K562 (cell line): ENCODE data around the gene KCNN3. TPM values are rescaled to one million over a fixed set of nuclear protein-coding genes. Genes with fewer than 3 reads are reported as not detected.

Experiments used
- ATAC-seq: fragments of 200-7000 bp; cut with Tn5 transposase; 3 replicates; pipeline ENCODE4 v1.9.1; 2020; ENCODE audit warnings: moderate library complexity
- BruUV-seq: library from RNA; stranded (reverse); fragments of 400-500 nt; replicated peaks from 2 replicates; lab custom pipeline; 2021; lab: Mats Ljungman, UMichigan
- CTCF ChIA-PET: fragments of 300-600 bp; formaldehyde crosslinking; extraction: SDS; loops from one replicate; lab custom pipeline; 2021; ENCODE audit warnings: low intra/inter-chr PET ratio; lab: Yijun Ruan, JAX
- POLR2A ChIA-PET: fragments of 300-600, 350-650 bp; sonication (Branson Sonifier 250); formaldehyde crosslinking; extraction: SDS; loops from one replicate; lab custom pipeline; 2021; ENCODE audit warnings: antibody characterized with exemption, inconsistent platforms; lab: Yijun Ruan, JAX
- DNase-seq, 4 experiments: peaks; one replicate each; pipeline versions ENCODE4 v3.0.0 to v3.0.0-alpha.2; 2011 to 2018; ENCODE audit warnings: low spot score in 3 of 4, mixed read lengths in 3 of 4; ENCODE audit errors: extremely low read depth in 1 of 4
- FAIRE-seq: peaks from 2 replicates; lab custom pipeline; 2011; peaks lifted over from hg19 to GRCh38; lab: Jason Lieb, UNC
- H2AFZ ChIP-seq: 2 replicates; pipeline ENCODE4 v1.6.0; 2011; ENCODE audit warnings: low read depth, low read length, control low read depth, inconsistent platforms
- H3K27ac ChIP-seq: fragments of 200-600 bp; 3 replicates; pipeline ENCODE4 v1.8.0; 2011; ENCODE audit warnings: low read depth, mild to moderate bottlenecking, control low read depth, inconsistent platforms, low read length, moderate library complexity, mixed read lengths; ENCODE audit errors: extremely low read depth
- H3K27me3 ChIP-seq, 2 experiments: fragments of 300-600 bp in 1 of 2; 2 replicates in 1 of 2; 3 replicates in 1 of 2; pipeline versions ENCODE4 v1.6.0 to v1.8.0; 2011; ENCODE audit warnings: inconsistent platforms in 2 of 2, low read length in 2 of 2, mild to moderate bottlenecking in 1 of 2, mixed read lengths in 1 of 2, moderate library complexity in 1 of 2; ENCODE audit not compliant: control insufficient read depth in 2 of 2, insufficient read depth in 2 of 2
- H3K36me3 ChIP-seq: fragments of 300-600 bp; 3 replicates; pipeline ENCODE4 v1.8.0; 2011; ENCODE audit warnings: mild to moderate bottlenecking, low read length, inconsistent platforms; ENCODE audit not compliant: control insufficient read depth, insufficient read depth
- H3K4me1 ChIP-seq, 2 experiments: fragments of 200-600 bp in 1 of 2; replicated peaks in 1 of 2; 2 replicates in 1 of 2; 3 replicates in 1 of 2; pipeline versions ENCODE4 v1.5.1 to v1.8.0; 2011; ENCODE audit warnings: inconsistent platforms in 2 of 2, low read length in 2 of 2, mild to moderate bottlenecking in 1 of 2, mixed read lengths in 1 of 2, moderate library complexity in 1 of 2; ENCODE audit not compliant: control insufficient read depth in 2 of 2, insufficient read depth in 2 of 2
- H3K4me2 ChIP-seq: 2 replicates; pipeline ENCODE4 v1.6.1; 2011; ENCODE audit warnings: low read length, control low read depth, inconsistent platforms, mixed read lengths; ENCODE audit not compliant: insufficient read depth
- H3K4me3 ChIP-seq: fragments of 200-600 bp; sonication (generic), shearing (Covaris generic); 2 replicates; pipeline ENCODE4 v1.5.1; 2016; ENCODE audit warnings: control low read depth, inconsistent platforms
- H3K79me2 ChIP-seq: fragments of 200-600 bp; 3 replicates; pipeline ENCODE4 v1.8.0; 2011; ENCODE audit warnings: low read length, inconsistent platforms; ENCODE audit not compliant: control insufficient read depth, insufficient read depth
- H3K9ac ChIP-seq, 2 experiments: 2 replicates each; pipeline versions ENCODE4 v1.6.0 to v1.6.1; 2011; ENCODE audit warnings: low read depth in 2 of 2, low read length in 2 of 2, control low read depth in 1 of 2, inconsistent platforms in 1 of 2, mild to moderate bottlenecking in 1 of 2, mixed read lengths in 1 of 2; ENCODE audit not compliant: insufficient read depth in 1 of 2
- H3K9me1 ChIP-seq: one replicate; pipeline ENCODE4 v1.6.0; 2011; ENCODE audit warnings: inconsistent platforms, mild to moderate bottlenecking, low read length, moderate library complexity; ENCODE audit not compliant: control insufficient read depth, insufficient read depth
- H3K9me3 ChIP-seq: replicated peaks from 2 replicates; pipeline ENCODE4 v1.5.1; 2011; ENCODE audit warnings: low read depth, low read length, inconsistent platforms; ENCODE audit not compliant: control insufficient read depth, insufficient read depth
- H4K20me1 ChIP-seq: replicated peaks from 2 replicates; pipeline ENCODE4 v1.6.1; 2011; ENCODE audit warnings: low read length, inconsistent platforms, mixed read lengths; ENCODE audit not compliant: control insufficient read depth, insufficient read depth
- ARID1B ChIP-seq: fragments of 450-650 bp; IDR thresholded peaks from 2 replicates; pipeline ENCODE4 v1.6.1; 2016; ENCODE audit warnings: antibody characterized with exemption, mild to moderate bottlenecking, inconsistent platforms
- BHLHE40 ChIP-seq: IDR thresholded peaks from 2 replicates; pipeline ENCODE4 v1.6.1; 2011; ENCODE audit warnings: low read length, improper control_type of control experiment
- CBFA2T3 ChIP-seq: fragments of 450-650 bp; IDR thresholded peaks from 2 replicates; pipeline ENCODE4 v1.6.1; 2017
- HDAC1 ChIP-seq, 2 experiments: fragments of 450-650 bp; IDR thresholded peaks; 2 replicates each; pipeline ENCODE4 v1.6.1; 2016 to 2017; ENCODE audit warnings: inconsistent platforms in 1 of 2, mild to moderate bottlenecking in 1 of 2, moderate library complexity in 1 of 2
- KDM1A ChIP-seq, 2 experiments: fragments of 450-650 bp; IDR thresholded peaks; 2 replicates each; pipeline ENCODE4 v1.6.1; 2016; ENCODE audit warnings: mild to moderate bottlenecking in 2 of 2
- POLR2H ChIP-seq: IDR thresholded peaks from 2 replicates; pipeline ENCODE4 v1.6.1; 2016; ENCODE audit warnings: missing genetic modification characterization, low read depth, mild to moderate bottlenecking, control low read depth, missing compliant biosample characterization, moderate library complexity
- SMARCE1 ChIP-seq: fragments of 450-650 bp; IDR thresholded peaks from 2 replicates; pipeline ENCODE4 v1.7.1; 2016; ENCODE audit warnings: mild to moderate bottlenecking
- TAL1 ChIP-seq: fragments of 450-650 bp; IDR thresholded peaks from 2 replicates; pipeline ENCODE4 v1.6.1; 2016; ENCODE audit warnings: mild to moderate bottlenecking
- TCF3 ChIP-seq: sonication (generic); formaldehyde crosslinking; IDR thresholded peaks from 2 replicates; pipeline ENCODE4 v1.4.0; 2020; ENCODE audit warnings: mild to moderate bottlenecking, missing genetic modification reagents
- TFAP4 ChIP-seq: sonication (generic); formaldehyde crosslinking; IDR thresholded peaks from 2 replicates; pipeline ENCODE4 v1.8.0; 2022; ENCODE audit warnings: missing genetic modification reagents, mild to moderate bottlenecking, moderate library complexity, borderline replicate concordance
- ZNF124 ChIP-seq: sonication (generic); formaldehyde crosslinking; IDR thresholded peaks from 2 replicates; pipeline ENCODE4 v1.8.1; 2022; ENCODE audit warnings: missing genetic modification reagents
- ZNF263 ChIP-seq: sonication (generic); formaldehyde crosslinking; IDR thresholded peaks from 2 replicates; pipeline ENCODE4 v1.8.0; 2022; ENCODE audit warnings: mild to moderate bottlenecking, missing genetic modification reagents, borderline replicate concordance
- WGBS: fragments of 100-300 bp; shearing (Covaris generic); methylation state at CpG from one replicate; pipeline ENCODE4 v1.1.6; 2016; ENCODE audit warnings: low coverage, mixed read lengths; ENCODE audit not compliant: insufficient coverage; ENCODE audit errors: missing lambda C conversion rate; 5-methylcytosine and 5-hydroxymethylcytosine counted together
- in situ Hi-C: fragments of 300-500 bp; cut with MboI; formaldehyde crosslinking; loops from 4 replicates; pipeline ENCODE4 v1.15.0; 2018; ENCODE audit warnings: inconsistent platforms, mixed read lengths
- intact Hi-C: fragments of 100-400 bp; cut with micrococcal nuclease; formaldehyde crosslinking; loops from 2 replicates; pipeline ENCODE4 v1.14.2; 2022
- polyA plus RNA-seq, 8 experiments: library from polyadenylated mRNA; depleted of rRNA in 4 of 8; stranded (reverse) in 5 of 8; unstranded in 3 of 8; fragments of >200 nt; fragmentation: Nextera tagmentation in 2 of 8; fragmentation: Illumina TruSeq in 1 of 8; extraction: Ambion mirVana in 2 of 8; extraction: Trizol in 1 of 8; gene quantifications; 2 replicates each; pipeline versions ENCODE4 v1.2.1 to v1.2.3, GENCODE V29; 2011 to 2014; ENCODE audit warnings: inconsistent platforms in 1 of 8, missing spikeins in 1 of 8
- total RNA-seq, 7 experiments: library from RNA; depleted of rRNA in 6 of 7; stranded (reverse); fragments of >200 nt in 6 of 7; fragmentation: Illumina TruSeq in 2 of 7; extraction: Trizol in 2 of 7; gene quantifications; 2 replicates each; pipeline versions ENCODE4 v1.2.1 to v1.2.3, GENCODE V29; 2011 to 2021; ENCODE audit warnings: low replicate concordance in 1 of 7

The KCNN3 gene
- total and polyA plus RNA-seq, 9 of the 15 experiments (the other 6 are each of a cell fraction or from before 2014, with no cell fraction given) = 0.02 to 0.03 TPM; not detected in 7

GRCh38 chr1:154837034-154837671, 32.9 kb downstream of the KCNN3 start:
- in situ Hi-C loops (no loop called here), intact Hi-C loops (no loop called here)
- H3K4me3 ChIP-seq = no peak overlapping the region
- H3K27ac ChIP-seq = no peak overlapping the region
- H2AFZ ChIP-seq = no peak overlapping the region
- DNase-seq (peak in 3 of 4 experiments; percentile 17 to 56 (median 51)), ATAC-seq (no peak; the same call in 2 of the 3 replicates), FAIRE-seq (no peak)
- H3K4me1 ChIP-seq = peaks cover 0 to 8% of the 10 kb centered on the region in 2 experiments; a peak in 2 of 5 replicates
- ChIA-PET CTCF (no interaction called here), POLR2A (interaction anchor here (0.6 to 0.7 kb wide), 2 partner anchors 8 to 24 kb away, joined by 3 to 4 read pairs; no protein-coding TSS in a partner anchor)
- no peak overlapping the region for H3K4me2 ChIP-seq
- no peaks in the 10 kb centered on the region for H3K9me1 ChIP-seq
- H3K9ac ChIP-seq = peak overlapping the region in 1 of 2 experiments; percentile 62; a peak in 1 of 4 replicates
- H3K27me3 ChIP-seq = peaks cover 58 to 81% of the 10 kb centered on the region in 2 experiments
- no peaks in the 10 kb centered on the region for H3K36me3 ChIP-seq
- no TSS peak for BruUV-seq
- no peaks in the 10 kb centered on the region for H3K9me3 ChIP-seq
- H4K20me1 ChIP-seq = peaks cover 13% of the 10 kb centered on the region; the same call in 1 of the 2 replicates
- TF ChIP-seq SMARCE1 (no peak), ZNF124 (CRISPR knock-in tag) (no peak), ZNF263 (CRISPR knock-in tag) (peak; percentile 51; the same call in 1 of the 2 replicates), HDAC1 (IDR thresholded peaks at IDR 0.05) (peak in 1 of 2 experiments; percentile 28; a peak in 1 of 4 replicates), POLR2H (no peak), KDM1A (IDR thresholded peaks at IDR 0.05) (peak; percentile 84 to 87), BHLHE40 (no peak), CBFA2T3 (peak; percentile 38; the same call in 1 of the 2 replicates), TCF3 (CRISPR knock-in tag) (peak; percentile 54), ARID1B (peak; percentile 36; the same call in 1 of the 2 replicates), TFAP4 (CRISPR knock-in tag) (peak; percentile 59; the same call in 1 of the 2 replicates), TAL1 (peak; percentile 27)
- no peaks in the 10 kb centered on the region for H3K79me2 ChIP-seq
- WGBS = under 1% methylated on average over 13 of the region's 13 CpGs
